Measurements from ENCODE around the gene RTN4R. TPM values are rescaled to one million over a fixed set of nuclear protein-coding genes. Genes with fewer than 3 reads are reported as not detected.

RTN4R gene
- total RNA-seq, 2 donors from 2014 or later: 12.8 to 17.7 TPM

DNA sequence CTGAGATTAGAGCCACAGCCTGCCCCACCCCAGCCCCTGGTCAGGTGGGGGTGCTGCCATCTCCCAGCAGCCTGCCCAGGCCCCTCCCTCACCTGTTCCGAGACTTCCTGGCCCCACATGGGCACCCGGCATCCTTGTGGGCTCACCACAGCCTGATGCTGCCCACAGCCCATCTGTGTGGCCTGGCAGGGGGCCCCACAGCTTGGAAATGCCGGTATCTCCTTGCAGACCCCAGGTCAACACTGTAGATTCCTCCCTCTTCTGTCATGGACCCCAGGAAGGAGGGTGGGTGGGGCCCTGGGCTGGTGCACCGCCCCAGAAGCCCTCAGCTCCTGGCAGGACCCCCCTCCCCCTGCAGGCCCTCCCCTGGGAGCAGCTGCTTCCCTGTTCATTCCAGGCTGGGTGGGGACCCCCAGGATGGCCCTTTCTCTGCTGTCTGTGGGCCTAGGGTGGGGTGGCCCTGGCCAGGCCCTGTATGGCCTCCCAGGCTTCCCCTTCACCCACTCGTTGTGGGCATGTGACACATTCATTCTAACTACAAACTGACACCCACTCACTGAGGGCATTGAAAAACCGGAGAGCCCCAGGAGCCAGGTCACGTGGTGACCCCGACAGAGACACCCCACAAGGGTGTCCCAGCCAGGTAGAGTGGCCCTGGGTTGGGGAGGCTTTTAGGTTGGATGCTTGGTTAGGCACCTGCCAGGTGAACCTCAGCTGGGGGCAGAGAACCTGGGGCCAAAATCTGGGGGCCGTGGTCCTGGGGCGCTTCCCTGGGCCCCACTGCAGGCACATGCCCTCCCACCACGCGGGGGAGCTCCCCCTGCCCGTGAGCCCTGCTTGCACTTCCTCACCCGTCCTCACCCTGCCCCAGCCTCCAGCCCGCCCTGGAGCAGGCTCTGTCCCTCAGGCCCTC is 73.2 kb downstream of the RTN4R start:
- H3K27me3 Mint-ChIP-seq (ENCODE audit: insufficient read depth): no peaks in the 10 kb centered on the region
- Histone ChIP-seq H3K4me1 (ENCODE audit: control insufficient read depth, insufficient read depth, low read length) (no peaks in the 10 kb centered on the region), H3K4me3 (ENCODE audit: low read length) (no peak overlapping the region), H3K9me3 (ENCODE audit: control insufficient read depth, low read length) (no peaks in the 10 kb centered on the region), H3K27ac (ENCODE audit: low read depth, low read length) (no peak overlapping the region), H3K27me3 (ENCODE audit: control insufficient read depth, insufficient read depth, low read length, poor library complexity, severe bottlenecking) (no peaks in the 10 kb centered on the region), H3K36me3 (ENCODE audit: control insufficient read depth, insufficient read depth, low read length) (no peaks in the 10 kb centered on the region), H3K9ac (ENCODE audit: extremely low read depth, low read length, poor library complexity, severe bottlenecking) (no peak overlapping the region)
- no peaks in the 10 kb centered on the region for H3K9me3 Mint-ChIP-seq
- DNase-seq: no peak
- no peak overlapping the region for H3K27ac Mint-ChIP-seq
- TF ChIP-seq, protein P1, sequence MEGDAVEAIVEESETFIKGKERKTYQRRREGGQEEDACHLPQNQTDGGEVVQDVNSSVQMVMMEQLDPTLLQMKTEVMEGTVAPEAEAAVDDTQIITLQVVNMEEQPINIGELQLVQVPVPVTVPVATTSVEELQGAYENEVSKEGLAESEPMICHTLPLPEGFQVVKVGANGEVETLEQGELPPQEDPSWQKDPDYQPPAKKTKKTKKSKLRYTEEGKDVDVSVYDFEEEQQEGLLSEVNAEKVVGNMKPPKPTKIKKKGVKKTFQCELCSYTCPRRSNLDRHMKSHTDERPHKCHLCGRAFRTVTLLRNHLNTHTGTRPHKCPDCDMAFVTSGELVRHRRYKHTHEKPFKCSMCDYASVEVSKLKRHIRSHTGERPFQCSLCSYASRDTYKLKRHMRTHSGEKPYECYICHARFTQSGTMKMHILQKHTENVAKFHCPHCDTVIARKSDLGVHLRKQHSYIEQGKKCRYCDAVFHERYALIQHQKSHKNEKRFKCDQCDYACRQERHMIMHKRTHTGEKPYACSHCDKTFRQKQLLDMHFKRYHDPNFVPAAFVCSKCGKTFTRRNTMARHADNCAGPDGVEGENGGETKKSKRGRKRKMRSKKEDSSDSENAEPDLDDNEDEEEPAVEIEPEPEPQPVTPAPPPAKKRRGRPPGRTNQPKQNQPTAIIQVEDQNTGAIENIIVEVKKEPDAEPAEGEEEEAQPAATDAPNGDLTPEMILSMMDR (conservative IDR thresholded peaks at IDR 0.05): no peak
- H3K36me3 Mint-ChIP-seq (ENCODE audit: low read depth): no peaks in the 10 kb centered on the region
- no peak overlapping the region for H3K4me3 Mint-ChIP-seq
- WGBS, 2 experiments (ENCODE audit: insufficient coverage in 1 of 2, insufficient read length in 1 of 2): 77 to 84% methylated on average over 3 to 15 of the region's 15 CpGs
- H3K4me1 Mint-ChIP-seq: peaks cover 10% of the 10 kb centered on the region

DNA sequence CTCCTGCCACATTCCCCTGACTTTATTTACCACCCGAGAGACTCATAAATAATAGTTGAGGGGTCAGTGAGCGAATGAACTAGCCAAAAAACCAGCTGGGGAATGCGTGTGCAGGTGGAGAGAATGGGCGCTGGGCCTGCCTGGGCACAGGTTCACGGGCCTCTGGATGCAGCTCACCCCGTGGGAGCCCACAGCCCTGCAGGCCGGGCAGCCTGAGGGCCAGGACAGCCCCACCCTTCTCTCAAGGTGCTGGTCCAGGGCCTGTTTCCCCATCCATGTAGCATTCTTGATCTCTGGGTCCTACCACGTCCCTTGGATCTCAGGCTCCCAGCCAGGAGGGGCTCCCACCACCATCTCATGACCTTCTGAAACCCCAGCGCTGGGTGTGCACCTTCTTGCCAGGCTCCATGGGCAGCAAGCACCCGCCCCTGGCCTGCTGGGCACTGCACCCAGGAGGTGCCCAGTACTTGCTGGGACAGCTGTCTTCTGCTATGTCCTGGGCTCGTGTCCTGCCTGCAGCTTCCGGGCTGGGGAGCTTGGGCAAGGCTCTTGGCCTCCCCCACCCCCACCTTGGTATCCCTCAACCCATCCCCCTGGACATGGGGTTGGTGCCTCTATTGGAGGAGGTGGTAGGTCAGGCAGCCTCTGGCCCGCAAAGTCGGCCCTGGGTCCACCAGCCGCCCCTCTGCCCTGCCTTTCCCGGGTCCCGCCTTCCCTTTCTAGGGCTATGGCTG is 74.2 kb downstream of the RTN4R start:
- Histone ChIP-seq H3K4me3 (ENCODE audit: low read length) (no peak overlapping the region), H3K4me1 (ENCODE audit: control insufficient read depth, insufficient read depth, low read length) (no peaks in the 10 kb centered on the region), H3K9me3 (ENCODE audit: control insufficient read depth, low read length) (no peaks in the 10 kb centered on the region), H3K9ac (ENCODE audit: extremely low read depth, low read length, poor library complexity, severe bottlenecking) (no peak overlapping the region), H3K27ac (ENCODE audit: low read depth, low read length) (no peak overlapping the region), H3K27me3 (ENCODE audit: control insufficient read depth, insufficient read depth, low read length, poor library complexity, severe bottlenecking) (no peaks in the 10 kb centered on the region), H3K36me3 (ENCODE audit: control insufficient read depth, insufficient read depth, low read length) (no peaks in the 10 kb centered on the region)
- Mint-ChIP-seq H3K27ac (no peak overlapping the region), H3K36me3 (ENCODE audit: low read depth) (no peaks in the 10 kb centered on the region), H3K27me3 (ENCODE audit: insufficient read depth) (no peaks in the 10 kb centered on the region), H3K4me1 (peaks cover 10% of the 10 kb centered on the region), H3K9me3 (no peaks in the 10 kb centered on the region), H3K4me3 (no peak overlapping the region)
- TF ChIP-seq, protein P1 (conservative IDR thresholded peaks at IDR 0.05): no peak
- no peak for DNase-seq
- 86 to 92% methylated on average over 6 to 17 of the region's 17 CpGs for WGBS, 2 experiments (ENCODE audit: insufficient coverage in 1 of 2, insufficient read length in 1 of 2)

DNA sequence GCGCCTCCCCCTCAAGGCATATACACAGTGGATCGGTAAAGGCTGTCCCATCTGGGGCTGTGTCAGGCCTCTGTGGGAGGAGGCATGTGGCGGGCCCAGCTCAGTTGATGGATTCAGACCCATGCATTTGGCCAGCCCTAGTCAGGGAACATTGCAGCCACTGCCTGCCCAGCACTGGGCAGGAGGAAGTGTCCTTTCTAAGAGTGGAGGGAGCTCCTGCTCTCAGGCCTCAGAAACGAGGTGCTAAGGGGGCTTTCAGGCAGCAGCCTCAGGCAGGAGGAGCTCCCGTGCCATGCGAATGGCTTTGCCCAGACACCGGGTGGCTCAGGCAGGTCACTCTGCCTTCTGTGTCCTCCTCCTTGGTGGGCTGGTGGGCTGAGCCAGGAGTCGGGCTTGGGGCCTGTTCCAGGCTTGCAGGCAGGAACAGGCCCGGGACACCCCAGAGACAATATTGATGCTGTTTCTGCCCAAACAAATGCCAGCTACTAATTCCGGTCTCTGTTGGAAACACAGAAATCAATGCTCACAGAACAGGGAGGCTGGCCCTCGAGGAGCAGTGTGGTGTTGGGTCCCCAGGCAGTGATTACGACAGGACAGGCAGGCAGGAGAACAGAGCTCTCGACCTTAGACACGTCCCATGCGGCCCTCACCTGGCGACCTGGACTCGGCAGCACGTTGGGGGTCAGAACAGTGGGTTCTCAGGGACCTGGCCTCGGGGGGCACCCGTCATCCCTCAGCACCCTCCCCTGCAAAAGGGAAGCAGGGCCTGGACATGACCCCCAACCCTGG is 75.0 kb downstream of the RTN4R start:
- Mint-ChIP-seq H3K4me1 (peaks cover 10% of the 10 kb centered on the region), H3K27ac (no peak overlapping the region), H3K27me3 (ENCODE audit: insufficient read depth) (no peaks in the 10 kb centered on the region), H3K4me3 (no peak overlapping the region), H3K9me3 (no peaks in the 10 kb centered on the region), H3K36me3 (ENCODE audit: low read depth) (no peaks in the 10 kb centered on the region)
- no peak overlapping the region for H3K9ac ChIP-seq (ENCODE audit: extremely low read depth, low read length, poor library complexity, severe bottlenecking)
- no peaks in the 10 kb centered on the region for H3K4me1 ChIP-seq (ENCODE audit: control insufficient read depth, insufficient read depth, low read length)
- no peaks in the 10 kb centered on the region for H3K27me3 ChIP-seq (ENCODE audit: control insufficient read depth, insufficient read depth, low read length, poor library complexity, severe bottlenecking)
- 76 to 82% methylated on average over 13 to 20 of the region's 20 CpGs for WGBS, 2 experiments (ENCODE audit: insufficient coverage in 1 of 2, insufficient read length in 1 of 2)
- TF ChIP-seq, protein P1 (conservative IDR thresholded peaks at IDR 0.05): no peak
- H3K36me3 ChIP-seq (ENCODE audit: control insufficient read depth, insufficient read depth, low read length): no peaks in the 10 kb centered on the region
- H3K4me3 ChIP-seq (ENCODE audit: low read length): no peak overlapping the region
- no peak for DNase-seq
- no peaks in the 10 kb centered on the region for H3K9me3 ChIP-seq (ENCODE audit: control insufficient read depth, low read length)
- H3K27ac ChIP-seq (ENCODE audit: low read depth, low read length): no peak overlapping the region
